22Rv1 (cell line): ENCODE measurements around the gene SCNN1A.

Experiments
- H3K27ac ChIP-seq: fragments of 450-650 bp; 2 replicates; pipeline ENCODE4 v1.5.1; 2017
- CTCF ChIP-seq: fragments of 450-650 bp; IDR thresholded peaks from 2 replicates; pipeline ENCODE4 v1.5.1; 2017; ENCODE audit warnings: mild to moderate bottlenecking
- ZFX ChIP-seq: fragments of 450-650 bp; IDR thresholded peaks from 2 replicates; pipeline ENCODE4 v1.6.1; 2017; ENCODE audit warnings: antibody characterized with exemption, borderline replicate concordance

Gene SCNN1A

GRCh38 chr12:6360578-6361490 lies 14.5 kb downstream of the SCNN1A start:
- TF ChIP-seq ZFX, result no peak
- TF ChIP-seq CTCF, result no peak
- H3K27ac ChIP-seq, result peak overlapping the region; percentile 32

- no peak overlapping the region for H3K27ac ChIP-seq
These were observed 15.2 kb downstream of the SCNN1A start for GRCh38 chr12:6360080-6360571.

DNA sequence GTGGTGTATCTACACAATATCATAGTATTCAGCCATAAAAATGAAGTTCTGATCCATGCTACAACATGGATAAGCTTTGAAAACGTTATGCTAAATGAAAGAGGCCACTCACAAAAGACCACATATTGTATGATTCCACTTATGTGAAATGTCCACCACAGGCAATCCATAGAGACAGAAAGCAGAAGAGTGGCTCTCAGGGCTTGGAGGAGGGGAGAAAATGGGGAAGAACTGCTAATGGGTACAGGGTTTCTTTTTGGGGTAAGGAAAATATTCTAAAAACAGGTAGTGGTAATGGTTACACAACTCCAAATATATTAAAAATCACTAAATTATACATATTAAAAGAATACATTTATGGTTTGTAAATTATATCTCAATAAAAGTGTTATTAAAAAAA lies 16.5 kb downstream of the SCNN1A start:
- no peak for TF ChIP-seq CTCF
- no peak for TF ChIP-seq ZFX
- H3K27ac ChIP-seq, result no peak overlapping the region

More at GRCh38 chr12:6360080-6360571, 15.2 kb downstream of the SCNN1A start:
- TF ChIP-seq CTCF (no peak), ZFX (no peak)

- TF ChIP-seq CTCF (no peak), ZFX (no peak)
- no peak overlapping the region for H3K27ac ChIP-seq
These were observed 19.0 kb downstream of the SCNN1A start for GRCh38 chr12:6356374-6356820.

GRCh38 chr12:6355491-6356373 lies 19.6 kb downstream of the SCNN1A start:
- TF ChIP-seq CTCF (peak; percentile 61), ZFX (no peak)
- H3K27ac ChIP-seq, result no peak overlapping the region

GRCh38 chr12:6354495-6355393 lies 20.6 kb downstream of the SCNN1A start:
- TF ChIP-seq ZFX, result no peak
- TF ChIP-seq CTCF, result no peak

More at GRCh38 chr12:6354495-6355393, 20.6 kb downstream of the SCNN1A start:
- 0 out of 2 replicates have a peak overlapping the region, but pooled peaks have one; percentile 3 for H3K27ac ChIP-seq
